GM19372 (cell line): Measurements from ENCODE around the gene C2CD3.

ENCODE experiments used
- ATAC-seq: cut with Tn5 transposase; IDR thresholded peaks from one replicate; pipeline ENCODE4 v1.9.1; 2021; ENCODE audit warnings: mild to moderate bottlenecking, low read depth, moderate library complexity; ENCODE audit not compliant: unreplicated experiment

Gene C2CD3

DNA sequence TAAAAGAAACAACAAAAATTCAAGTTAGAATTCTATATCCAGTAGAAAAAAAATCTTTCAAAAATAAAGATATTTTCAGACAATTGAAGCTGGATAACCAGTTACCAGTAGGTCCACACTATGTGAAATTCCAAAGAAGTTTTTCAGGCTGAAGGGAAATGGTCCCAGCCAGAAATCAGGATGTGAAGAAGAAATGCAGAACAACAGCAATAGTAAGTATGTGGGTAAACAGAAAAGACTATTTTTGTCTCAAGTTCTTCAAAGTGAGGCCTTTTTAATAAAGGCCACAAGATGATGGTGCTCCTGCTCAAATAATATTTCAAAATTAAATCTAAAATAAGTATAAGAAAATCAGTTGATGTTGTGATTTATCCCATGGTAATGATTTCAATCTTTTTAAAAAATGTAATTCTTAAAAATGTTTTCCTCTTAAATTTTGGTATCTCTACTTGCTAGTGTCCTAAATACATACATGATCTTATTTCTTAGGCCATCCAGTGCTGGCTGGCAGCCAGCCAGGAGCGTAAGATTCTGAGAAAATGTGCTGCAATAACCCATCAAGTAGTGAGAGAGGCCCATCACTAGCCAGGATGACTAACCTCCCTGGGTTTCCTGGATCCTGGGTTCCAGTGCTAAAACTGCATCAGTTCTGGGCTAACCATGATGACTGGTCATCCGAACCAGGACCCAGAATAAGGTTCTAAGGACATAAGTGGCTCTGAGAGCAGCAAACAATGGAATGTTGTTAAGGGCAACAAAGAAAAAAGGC is 146.4 kb downstream of the C2CD3 start:
- no peak for ATAC-seq

DNA sequence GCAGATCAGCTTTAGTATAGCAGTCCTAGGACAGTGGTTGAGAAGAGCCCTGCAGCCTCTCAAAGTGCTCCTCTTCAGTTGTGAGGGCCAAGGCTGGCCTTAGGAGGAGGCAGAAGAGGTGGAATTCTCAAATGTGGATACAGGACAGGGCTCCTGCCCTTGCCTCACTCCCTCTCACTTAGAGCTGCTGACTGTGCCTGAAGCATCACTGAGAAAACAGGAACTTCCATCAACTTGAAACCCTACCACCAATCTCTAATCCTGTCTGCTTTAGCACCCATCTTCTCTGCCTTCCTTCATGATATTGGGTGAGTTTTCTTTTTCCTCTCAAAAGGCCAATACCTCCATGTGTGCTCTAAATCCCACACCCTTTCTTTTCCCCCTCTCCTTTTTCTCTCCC is 147.5 kb downstream of the C2CD3 start:
- ATAC-seq, result no peak

DNA sequence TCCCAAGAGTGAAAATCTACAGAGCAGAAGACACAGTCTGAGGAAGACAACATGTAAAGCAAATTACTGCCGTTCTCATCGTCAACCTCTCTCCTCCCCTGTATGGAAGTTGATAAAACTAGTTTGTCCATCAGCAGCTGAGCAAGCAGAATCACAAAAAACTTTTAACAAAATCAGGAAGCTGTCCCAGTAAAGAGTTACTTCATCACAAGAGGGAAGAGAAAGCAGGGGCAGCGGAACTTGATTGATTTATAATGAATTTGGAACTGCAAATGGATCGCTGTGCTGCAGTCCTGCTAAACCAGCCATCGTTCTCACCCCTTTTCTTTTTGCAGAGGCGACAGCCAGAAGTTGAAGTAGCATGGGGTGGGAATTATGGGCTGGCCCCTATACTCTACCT is 148.3 kb downstream of the C2CD3 start:
- no peak for ATAC-seq

DNA sequence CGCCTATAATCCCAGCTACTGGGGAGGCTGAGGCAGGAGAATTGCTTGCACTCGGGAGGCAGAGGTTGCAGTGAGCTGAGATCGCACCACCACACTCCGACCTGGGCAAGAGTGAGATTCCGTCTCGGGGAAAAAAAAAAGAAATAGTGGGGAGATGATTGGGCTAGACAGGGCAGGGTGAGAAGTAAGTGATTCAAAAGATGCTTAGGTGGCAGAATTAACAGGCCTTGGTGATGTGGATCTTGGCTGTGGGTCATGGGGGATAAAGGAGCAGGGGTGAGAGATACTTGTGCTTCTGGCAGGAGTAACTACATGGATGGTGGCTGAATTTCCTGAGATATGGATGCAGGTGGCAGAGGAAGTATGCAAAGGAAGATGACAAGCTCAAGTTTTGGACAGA is 148.8 kb downstream of the C2CD3 start:
- ATAC-seq, result no peak

DNA sequence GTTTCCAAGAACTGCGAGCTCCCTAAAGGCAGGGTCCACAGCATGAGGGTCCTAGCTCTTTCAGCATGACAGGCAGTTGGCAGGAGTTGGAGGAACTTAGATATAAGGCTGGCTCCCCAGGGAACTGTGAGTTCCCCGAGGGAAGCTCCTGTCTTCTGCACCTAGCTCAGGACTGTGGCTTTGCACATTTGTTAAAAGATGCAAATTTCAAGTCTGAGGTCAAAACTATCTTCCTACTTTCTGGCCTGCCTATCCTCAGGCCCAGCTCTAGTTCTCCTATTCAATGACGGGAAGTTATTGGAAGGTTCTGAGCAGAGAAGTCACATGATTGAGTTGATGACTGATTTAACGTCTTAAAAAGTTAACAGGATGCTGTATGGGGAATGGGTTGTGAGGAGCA is 150.3 kb downstream of the C2CD3 start:
- ATAC-seq, result no peak

DNA sequence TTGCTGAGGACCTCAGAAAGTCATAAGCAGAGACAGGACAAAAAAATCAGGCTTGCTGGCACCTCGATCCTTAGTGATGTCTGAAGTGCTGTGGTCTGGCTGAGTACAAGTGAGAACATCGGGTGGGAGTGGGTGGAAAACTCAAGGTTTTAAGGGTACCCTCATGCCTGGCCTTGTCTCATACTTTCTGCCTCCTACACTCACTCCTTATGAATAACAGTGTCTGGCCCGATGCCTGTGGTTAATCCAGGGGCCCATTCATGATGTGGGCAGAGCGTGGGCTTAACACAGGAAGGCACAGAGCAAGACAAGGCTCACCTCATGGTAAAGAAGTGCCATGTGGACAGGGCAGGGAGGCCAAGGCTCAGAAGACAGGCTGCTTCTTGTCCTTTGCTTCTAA is 150.9 kb downstream of the C2CD3 start:
- ATAC-seq, result no peak

DNA sequence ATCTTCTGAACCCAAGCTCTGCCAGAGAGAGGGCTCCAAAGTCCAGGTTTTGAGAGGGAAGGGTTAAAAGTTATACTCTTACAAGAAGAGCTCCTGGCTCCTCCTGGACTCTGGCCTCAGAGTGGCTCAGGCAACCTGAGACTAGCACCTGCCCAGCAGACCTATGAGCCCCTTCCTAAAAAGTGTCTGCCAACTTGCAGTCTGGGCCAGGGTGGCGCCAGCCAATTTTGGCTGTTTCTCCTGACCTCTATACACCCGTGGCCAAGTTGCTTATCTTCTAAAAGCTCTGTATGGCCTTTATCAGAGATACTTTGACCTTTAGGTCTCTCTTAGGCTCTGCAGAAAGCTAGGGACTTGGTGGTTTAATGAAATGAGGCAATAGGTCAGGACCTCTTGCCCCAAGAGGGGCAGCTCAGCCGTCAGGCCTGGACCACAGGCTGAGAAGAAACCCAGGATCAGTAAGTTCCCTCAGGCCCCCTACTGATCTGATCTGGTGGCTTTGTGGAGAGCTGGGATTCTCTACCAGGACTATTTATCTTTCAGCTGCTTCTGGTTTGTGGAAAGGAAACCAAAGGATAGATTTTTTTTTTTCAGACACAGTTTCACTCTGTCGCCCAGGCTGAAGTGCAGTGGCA is 151.6 kb downstream of the C2CD3 start:
- ATAC-seq, result no peak

DNA sequence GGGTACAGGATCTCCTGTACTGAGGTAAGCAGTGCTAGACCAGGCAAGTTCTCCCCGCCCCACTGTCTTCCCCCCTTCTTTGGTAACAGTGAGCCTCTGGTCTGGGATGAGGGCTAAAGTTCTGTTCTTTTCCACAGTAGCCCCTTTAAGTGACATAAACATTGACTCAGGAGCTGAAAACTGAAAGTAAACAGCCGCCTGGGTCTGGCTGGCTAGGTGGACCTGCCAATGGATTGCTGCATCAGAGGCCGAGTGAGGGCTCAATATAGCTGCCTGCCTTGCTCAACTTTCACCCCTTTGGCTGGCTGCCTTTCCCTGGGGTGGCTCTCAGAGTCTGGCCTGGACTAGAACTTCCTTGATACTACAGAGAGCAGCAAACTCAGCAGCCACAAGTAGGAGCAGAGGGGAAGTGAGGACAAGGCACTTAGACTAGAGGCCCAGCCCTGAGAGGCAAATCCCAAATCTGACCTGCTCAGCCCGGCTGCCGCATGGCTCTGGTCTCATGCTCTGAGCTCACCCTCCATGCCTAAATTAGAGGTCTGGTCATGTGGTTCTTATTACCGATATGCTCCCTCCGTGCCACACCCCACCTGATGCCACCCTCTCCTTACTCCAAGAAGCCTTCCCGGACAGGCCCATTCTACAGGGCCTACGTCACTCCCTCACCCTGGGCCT is 152.3 kb downstream of the C2CD3 start:
- no peak for ATAC-seq

DNA sequence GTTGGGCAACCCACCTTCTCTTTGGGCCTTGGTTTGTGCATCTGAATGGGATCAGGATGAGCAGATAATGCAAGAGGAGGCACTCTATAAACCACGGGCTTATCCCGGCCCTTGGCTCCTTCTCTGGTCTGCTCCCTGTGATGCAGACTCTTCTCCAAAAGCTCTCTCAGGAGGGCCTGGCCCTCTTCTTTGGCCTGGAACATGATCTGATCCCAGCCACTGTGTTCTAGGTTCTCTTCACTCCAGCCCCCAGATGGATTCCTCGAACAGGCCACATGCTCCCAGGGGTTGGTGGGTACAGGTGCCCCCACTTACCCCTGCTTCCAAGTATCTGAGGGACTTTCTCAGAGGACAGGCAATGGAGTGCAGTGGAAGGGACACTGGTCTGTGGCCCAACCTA is 153.2 kb downstream of the C2CD3 start:
- ATAC-seq, result no peak

DNA sequence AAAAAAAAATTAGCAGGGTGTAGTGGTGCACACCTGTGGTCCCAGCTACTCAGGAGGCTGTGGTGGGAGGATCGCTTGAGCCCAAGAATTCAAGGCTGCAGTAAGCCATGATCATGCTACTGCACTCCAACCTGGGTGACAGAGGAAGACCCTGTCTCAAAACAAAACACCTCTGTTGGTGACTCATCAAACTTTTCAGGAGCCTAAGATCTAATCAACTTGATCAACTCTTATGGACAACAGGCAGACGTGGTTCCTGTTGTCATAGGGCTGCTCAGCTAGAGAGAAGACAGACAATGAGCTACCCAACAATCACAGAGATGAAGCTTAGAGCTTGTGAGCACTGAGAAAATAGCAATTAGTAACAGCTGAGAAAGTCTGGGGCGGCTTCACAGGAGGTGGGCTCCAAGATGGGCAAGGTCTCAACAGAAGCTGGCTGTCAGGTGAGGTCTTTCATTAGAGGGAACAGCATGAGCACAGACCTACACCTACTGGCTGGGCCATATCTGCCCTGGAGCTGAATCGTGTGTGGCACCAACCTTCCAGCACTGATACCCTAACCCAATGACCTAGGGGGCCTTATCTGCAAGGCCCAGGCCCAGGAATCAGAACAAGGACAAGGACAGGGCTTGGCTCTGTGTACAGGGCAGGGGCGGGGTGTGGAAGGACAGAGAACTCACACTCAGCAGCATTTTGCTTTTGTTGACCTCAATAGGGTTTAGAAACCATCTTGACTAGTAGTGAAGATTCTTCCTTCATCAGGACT is 154.7 kb downstream of the C2CD3 start:
- no peak for ATAC-seq

DNA sequence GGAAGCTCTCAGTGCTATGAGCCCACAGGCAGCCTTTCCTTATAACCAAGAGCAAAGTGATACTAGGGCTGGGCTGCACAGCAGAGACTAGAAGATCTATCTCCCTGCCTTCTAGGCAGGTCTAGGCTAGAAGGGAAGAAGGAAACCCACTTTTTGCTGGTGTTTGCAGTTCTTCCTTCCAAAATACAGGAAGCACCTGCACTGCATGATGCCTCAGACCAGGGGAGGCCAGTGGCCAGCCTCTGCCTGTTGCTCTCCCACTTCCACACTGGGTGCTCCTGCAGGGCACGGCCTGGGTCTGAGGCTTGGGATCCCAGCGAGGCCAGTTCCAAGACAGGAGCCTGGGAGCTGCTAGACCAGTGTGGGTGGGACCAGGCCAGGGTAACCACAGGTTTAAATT is 155.9 kb downstream of the C2CD3 start:
- ATAC-seq, result no peak

DNA sequence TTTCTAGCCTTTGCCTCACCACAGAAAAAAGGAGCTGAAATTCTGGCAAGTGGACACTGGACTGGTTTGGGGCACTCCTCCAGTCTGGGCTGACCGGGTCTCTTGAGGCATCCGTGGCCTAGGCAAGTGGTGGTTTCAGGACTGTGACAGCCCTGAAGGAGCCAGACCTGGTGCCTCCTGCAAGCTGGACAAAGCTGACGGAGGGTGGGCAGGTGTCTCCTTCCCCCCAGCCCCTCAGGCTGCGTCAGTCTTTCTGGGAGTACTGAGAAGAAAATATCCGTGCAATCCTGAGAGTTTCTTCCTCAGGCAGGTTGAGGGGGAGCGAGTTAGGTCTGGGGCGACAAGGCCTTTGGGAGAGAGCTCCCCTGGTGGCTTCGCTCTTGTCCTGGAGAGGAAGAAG is 157.7 kb downstream of the C2CD3 start:
- ATAC-seq, result no peak

DNA sequence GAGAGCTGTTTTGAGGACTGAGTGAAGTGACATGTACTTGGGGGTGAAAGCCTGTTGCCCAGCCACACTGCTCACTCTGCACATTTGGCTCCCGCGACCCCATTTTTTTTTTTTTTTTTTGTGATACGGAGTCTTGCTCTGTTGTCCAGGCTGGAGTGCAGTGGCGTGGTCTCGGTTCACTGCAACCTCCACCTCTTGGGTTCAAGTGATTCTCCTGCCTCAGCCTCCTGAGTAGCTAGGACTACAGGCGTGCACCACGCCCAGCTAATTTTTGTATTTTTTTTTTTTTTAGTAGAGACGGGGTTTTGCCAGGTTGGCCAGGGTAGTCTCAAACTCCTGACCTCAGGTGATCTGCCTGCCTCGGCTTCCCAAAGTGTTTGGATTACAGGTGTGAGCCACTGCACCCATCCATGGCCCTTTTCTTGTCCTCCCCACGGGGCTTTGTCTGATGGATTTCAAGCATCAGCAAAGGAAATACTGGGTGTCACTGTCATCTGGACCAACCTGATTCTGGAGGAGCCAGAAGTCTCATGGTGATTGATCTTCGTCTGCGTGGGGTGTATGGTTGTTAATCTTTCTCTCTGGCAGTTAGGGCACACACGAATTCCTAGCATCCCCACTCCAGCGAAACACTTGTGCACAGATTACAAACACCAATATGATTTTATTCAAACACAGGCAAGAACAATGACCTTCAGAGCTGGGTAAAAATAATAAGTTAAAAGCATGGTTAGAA is 158.6 kb downstream of the C2CD3 start:
- ATAC-seq, result no peak

DNA sequence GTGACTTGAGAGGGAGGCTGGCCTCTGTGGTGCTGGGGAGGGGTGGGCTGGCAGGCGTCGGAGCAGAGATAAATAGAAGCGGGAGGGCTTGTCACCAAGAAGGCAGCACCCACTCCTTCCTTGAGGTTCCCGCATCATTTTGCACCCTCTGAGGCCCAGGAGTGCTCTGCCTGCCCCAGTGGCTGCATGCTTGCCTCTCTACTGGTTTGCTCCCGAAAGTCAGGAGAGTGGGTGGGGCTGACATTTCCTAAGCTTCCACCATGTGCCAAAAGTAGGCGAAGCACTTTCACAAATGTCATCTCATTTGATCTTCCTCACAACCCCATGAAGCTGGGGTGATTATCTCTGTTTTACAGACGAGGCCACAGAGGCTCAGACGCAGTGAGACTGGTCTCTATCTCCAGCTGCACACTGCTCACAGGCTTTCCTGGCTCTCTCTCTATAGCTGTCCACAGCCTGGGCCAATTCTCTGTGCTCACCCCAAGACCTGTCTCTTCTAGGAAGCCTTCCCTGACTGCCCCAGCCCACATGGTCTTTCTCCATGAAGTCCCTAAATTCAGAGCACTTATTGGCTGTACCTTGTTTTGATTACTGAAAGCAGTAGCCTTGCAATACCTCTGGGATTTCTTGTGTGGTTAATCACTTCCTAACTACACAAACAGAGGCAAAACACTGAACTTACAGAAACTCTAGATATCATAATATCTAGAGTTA is 159.3 kb downstream of the C2CD3 start:
- no peak for ATAC-seq

DNA sequence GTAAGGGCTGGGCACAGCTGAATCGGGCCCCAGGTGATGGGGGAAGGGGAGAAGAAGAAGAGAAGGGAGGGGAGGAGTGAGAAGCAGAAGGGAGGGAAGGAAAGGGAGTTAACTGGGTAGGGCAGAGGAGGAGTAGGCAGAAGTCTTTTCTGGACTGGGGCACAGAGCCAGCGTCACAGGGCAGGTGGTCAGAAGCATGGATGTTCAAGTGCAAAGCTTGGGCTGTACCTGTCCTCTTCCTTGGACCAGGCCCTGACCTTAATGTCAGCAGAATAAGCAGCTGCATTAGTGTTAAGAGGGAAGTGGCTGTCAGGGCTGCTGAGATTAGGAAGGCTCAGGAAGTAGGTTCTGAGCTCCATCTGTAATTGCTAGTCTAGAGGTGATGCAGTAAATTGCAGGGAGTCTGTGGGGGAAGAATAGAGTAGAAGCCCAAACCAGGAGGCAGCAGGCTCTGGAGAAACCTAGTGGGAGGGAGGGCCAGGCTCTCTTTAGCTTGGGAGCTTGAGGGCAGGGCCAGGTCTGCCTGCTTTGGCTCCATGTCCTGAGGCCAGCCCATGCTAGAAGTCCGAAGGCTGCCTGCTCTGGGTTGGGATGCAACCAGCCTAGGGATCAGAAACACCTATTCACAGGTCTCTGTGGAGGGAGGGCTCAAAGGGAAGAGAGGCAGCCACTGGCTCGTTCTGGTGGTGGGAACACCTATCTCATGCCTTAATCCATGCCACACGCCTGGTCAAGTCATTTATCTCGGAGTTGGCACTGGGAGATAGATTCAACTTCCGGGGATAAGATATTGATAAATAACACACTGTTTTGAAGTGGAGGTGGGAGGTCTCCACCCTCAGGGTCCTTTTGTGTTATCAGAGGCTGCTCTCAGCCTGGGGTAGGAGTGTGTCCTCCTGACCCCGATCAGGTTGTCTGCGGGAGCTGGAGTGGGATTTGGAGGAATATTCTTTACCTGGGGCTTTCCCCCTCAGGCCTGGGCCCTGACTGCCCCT is 160.2 kb downstream of the C2CD3 start:
- no peak for ATAC-seq

DNA sequence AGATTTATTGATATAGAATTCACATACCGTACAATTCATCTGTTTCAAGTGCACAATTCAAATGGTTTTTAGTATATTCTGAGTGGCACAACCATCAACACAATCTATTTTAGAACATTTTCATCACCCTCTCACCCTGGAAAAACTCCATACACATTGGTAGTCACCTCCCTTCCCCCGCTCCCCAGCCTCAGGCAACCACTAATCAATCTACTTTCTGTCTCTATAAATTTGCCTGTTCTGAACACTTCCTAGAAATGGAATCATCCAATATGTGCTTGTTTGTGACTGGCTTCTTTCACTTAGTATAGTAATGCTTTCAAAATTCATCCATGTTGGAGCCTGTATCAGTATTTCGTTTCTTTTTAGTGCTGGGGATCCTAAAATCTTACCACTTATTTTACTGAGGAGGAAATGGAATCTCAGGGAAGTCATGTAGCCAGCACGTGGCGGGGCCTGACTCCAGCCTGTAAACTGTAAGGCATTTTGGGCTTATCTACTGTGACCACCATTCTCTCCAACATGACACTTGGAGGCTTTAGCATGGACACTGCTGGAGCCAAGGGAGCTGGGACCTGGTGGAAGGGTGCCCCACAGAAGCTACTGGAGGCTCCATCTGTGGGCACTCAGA is 161.0 kb downstream of the C2CD3 start:
- ATAC-seq, result no peak

DNA sequence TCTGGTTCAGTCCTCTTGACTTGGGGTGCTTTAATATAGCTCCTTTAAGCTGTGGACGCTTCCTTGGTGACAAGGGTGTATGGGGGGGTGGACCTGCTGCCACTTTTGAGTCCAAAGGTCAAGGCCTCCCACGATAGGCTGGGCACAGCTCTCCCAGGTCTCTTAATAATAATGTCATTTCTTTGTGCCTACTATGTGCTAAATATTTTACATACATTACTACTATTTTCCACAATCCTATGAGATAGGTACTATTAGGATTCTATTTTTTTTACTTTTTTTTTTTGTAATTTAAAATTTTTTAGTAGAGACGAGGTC is 161.6 kb downstream of the C2CD3 start:
- ATAC-seq, result no peak
